GM19193 (cell line): ENCODE results near the gene KRT16.

Source experiments
- POLR2A ChIP-seq: IDR thresholded peaks from 4 replicates; pipeline ENCODE4 v1.6.1; 2011; ENCODE audit not compliant: insufficient read depth, insufficient read length; ENCODE audit errors: extremely low read depth

The KRT16 gene

GRCh38 chr17:41593306-41593981 is 19.1 kb downstream of the KRT16 start:
- TF ChIP-seq POLR2A, result no peak

- TF ChIP-seq POLR2A, result no peak
These were observed 19.8 kb downstream of the KRT16 start for GRCh38 chr17:41592601-41593305.

DNA sequence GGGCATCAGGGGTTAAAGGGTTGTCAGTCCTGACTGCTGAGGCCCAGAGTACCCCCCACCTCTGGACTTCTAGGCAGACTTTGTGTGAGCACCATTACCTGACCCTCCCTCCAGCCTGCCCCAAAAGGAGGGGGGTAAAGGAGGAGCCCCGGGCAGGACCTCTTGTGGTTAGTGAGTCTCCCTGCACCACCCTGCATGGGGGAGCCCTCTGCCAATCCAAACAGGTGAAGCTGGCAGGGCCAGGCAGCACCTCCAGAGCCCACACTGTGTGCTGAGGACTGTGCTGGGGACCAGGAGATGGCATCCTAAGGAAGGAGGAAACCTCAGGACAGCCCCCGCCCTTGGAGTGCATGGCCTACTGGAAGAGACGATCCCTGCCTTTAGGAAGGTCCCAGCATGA is 23.3 kb downstream of the KRT16 start:
- no peak for TF ChIP-seq POLR2A

- TF ChIP-seq POLR2A, result no peak
These were observed 24.3 kb downstream of the KRT16 start for GRCh38 chr17:41588126-41588810.

GRCh38 chr17:41586863-41587495 is 25.6 kb downstream of the KRT16 start, which contains the start of gene KRT14:
TSS of gene KRT14 (minus strand) at chr17:41586895. CDS start at chr17:41586834, 61 bp downstream.
- no peak for TF ChIP-seq POLR2A

- no peak for TF ChIP-seq POLR2A
These were observed 27.1 kb downstream of the KRT16 start for GRCh38 chr17:41585301-41586056.

- no peak for TF ChIP-seq POLR2A
These were observed 29.1 kb downstream of the KRT16 start for GRCh38 chr17:41583137-41584127.

- no peak for TF ChIP-seq POLR2A
These were observed 31.1 kb downstream of the KRT16 start for GRCh38 chr17:41581366-41582060.

- TF ChIP-seq POLR2A, result no peak
These were observed 31.7 kb downstream of the KRT16 start for GRCh38 chr17:41580687-41581365.

GRCh38 chr17:41580244-41580575 is 32.4 kb downstream of the KRT16 start:
- no peak for TF ChIP-seq POLR2A

GRCh38 chr17:41579484-41580243 is 32.9 kb downstream of the KRT16 start:
- TF ChIP-seq POLR2A, result no peak

DNA sequence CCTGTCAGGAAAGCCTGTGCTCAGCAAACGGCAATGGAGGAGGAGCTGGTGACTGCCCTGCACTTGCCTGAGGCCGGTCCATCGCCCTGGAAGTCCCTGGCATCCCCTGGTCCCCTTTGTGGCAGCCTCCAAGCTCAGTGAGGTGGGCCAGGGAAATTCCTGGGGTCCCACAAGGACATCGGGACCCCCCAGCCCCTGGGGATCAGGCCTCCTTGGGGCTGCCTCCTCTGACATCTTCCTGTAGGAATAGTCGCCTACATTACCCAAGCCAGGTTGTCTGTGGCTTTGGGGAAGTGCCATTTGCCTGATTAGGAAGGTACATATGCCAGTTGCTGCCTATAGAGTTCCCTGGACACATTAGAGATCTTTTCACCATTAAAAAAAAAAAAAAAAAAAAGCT is 33.6 kb downstream of the KRT16 start:
- TF ChIP-seq POLR2A, result no peak
